Measurements from ENCODE around the gene NTPCR. TPM values are rescaled to one million over a fixed set of nuclear protein-coding genes. Genes with fewer than 3 reads are reported as not detected.

Gene NTPCR
- total RNA-seq, 6 experiments from 2014 or later: 25.5 to 31.8 (median 28.2) TPM

GRCh38 chr1:232927830-232928505, 22.4 kb upstream of the NTPCR start:
- H3K4me3 Mint-ChIP-seq: no peak overlapping the region
- no peak overlapping the region for H3K27ac Mint-ChIP-seq
- H3K4me1 Mint-ChIP-seq (ENCODE audit: low read depth): no peaks in the 10 kb centered on the region
- no peaks in the 10 kb centered on the region for H3K36me3 Mint-ChIP-seq (ENCODE audit: low read depth)
- H3K27me3 Mint-ChIP-seq (ENCODE audit: insufficient read depth): peaks cover 2% of the 10 kb centered on the region; the same call in 1 of the 2 replicates
- peaks cover 6% of the 10 kb centered on the region; the same call in 1 of the 2 replicates for H3K9me3 Mint-ChIP-seq
- no peak for DNase-seq
- TF ChIP-seq CTCF (IDR thresholded peaks at IDR 0.05): no peak

- Mint-ChIP-seq H3K36me3 (ENCODE audit: low read depth) (no peaks in the 10 kb centered on the region), H3K4me3 (no peak overlapping the region), H3K9me3 (no peaks in the 10 kb centered on the region; the same call in 1 of the 2 replicates), H3K27ac (no peak overlapping the region), H3K4me1 (ENCODE audit: low read depth) (no peaks in the 10 kb centered on the region), H3K27me3 (ENCODE audit: insufficient read depth) (peaks cover 7% of the 10 kb centered on the region; the same call in 1 of the 2 replicates)
- no peak for DNase-seq
- no peak for TF ChIP-seq CTCF (IDR thresholded peaks at IDR 0.05)
These were observed 17.7 kb upstream of the NTPCR start for GRCh38 chr1:232932486-232933425.

GRCh38 chr1:232936941-232937340, 13.5 kb upstream of the NTPCR start:
- Mint-ChIP-seq H3K4me3 (no peak overlapping the region), H3K27ac (no peak overlapping the region), H3K9me3 (peaks cover 3% of the 10 kb centered on the region; the same call in 1 of the 2 replicates), H3K4me1 (ENCODE audit: low read depth) (no peaks in the 10 kb centered on the region), H3K27me3 (ENCODE audit: insufficient read depth) (peaks cover 10% of the 10 kb centered on the region), H3K36me3 (ENCODE audit: low read depth) (no peaks in the 10 kb centered on the region)
- DNase-seq: no peak
- TF ChIP-seq CTCF (IDR thresholded peaks at IDR 0.05): no peak

GRCh38 chr1:232937741-232938375, 12.6 kb upstream of the NTPCR start:
- Mint-ChIP-seq H3K27ac (no peak overlapping the region), H3K9me3 (peaks cover 3% of the 10 kb centered on the region; the same call in 1 of the 2 replicates), H3K27me3 (ENCODE audit: insufficient read depth) (peaks cover 10% of the 10 kb centered on the region), H3K4me3 (no peak overlapping the region; the same call in 1 of the 2 replicates), H3K4me1 (ENCODE audit: low read depth) (no peaks in the 10 kb centered on the region), H3K36me3 (ENCODE audit: low read depth) (no peaks in the 10 kb centered on the region)
- TF ChIP-seq CTCF (IDR thresholded peaks at IDR 0.05): no peak
- DNase-seq: no peak

- Mint-ChIP-seq H3K9me3 (peaks cover 3% of the 10 kb centered on the region; the same call in 1 of the 2 replicates), H3K4me3 (no peak overlapping the region), H3K4me1 (ENCODE audit: low read depth) (no peaks in the 10 kb centered on the region), H3K27ac (no peak overlapping the region), H3K27me3 (ENCODE audit: insufficient read depth) (peaks cover 10% of the 10 kb centered on the region), H3K36me3 (ENCODE audit: low read depth) (no peaks in the 10 kb centered on the region)
- DNase-seq: no peak
- TF ChIP-seq CTCF (IDR thresholded peaks at IDR 0.05): no peak
These were observed 11.5 kb upstream of the NTPCR start for GRCh38 chr1:232938926-232939325.
